ENCODE data around the gene ITGA3.

GRCh38 chr17:50103941-50104340 is 48.0 kb downstream of the ITGA3 start:
- no peak for TF ChIP-seq POLR2A (IDR thresholded peaks at IDR 0.05; ENCODE audit: low read length)
- TF ChIP-seq GATA1 (IDR thresholded peaks at IDR 0.05; ENCODE audit: low read depth, low read length): no peak

Measured in erythroblast (primary cell).